WTC11 (cell line): ENCODE data around the gene CHADL. TPM values are rescaled to one million over a fixed set of nuclear protein-coding genes. Genes with fewer than 3 reads are reported as not detected.

Experiments
- ATAC-seq: fragments of 200-7000 bp; cut with Tn5 transposase; 2 replicates; pipeline ENCODE4 v1.10.0; 2021; ENCODE audit warnings: mild to moderate bottlenecking, moderate library complexity
- CTCF ChIA-PET: fragments of 300-600 bp; sonication (Branson Sonifier 250); formaldehyde crosslinking; loops from one replicate; lab custom pipeline; 2021; ENCODE audit warnings: antibody characterized with exemption; lab: Charles Lee
- POLR2A ChIA-PET: fragments of 350-600 bp; sonication (Branson Sonifier 250); formaldehyde crosslinking; loops from one replicate; lab custom pipeline; 2021; ENCODE audit warnings: antibody characterized with exemption; lab: Charles Lee
- DNase-seq: peaks from one replicate; pipeline ENCODE4 v3.0.0; 2021; ENCODE audit warnings: low spot score
- H3K27ac Mint-ChIP-seq: 2 replicates; pipeline ENCODE4 v1.8.0; 2021; ENCODE audit warnings: mixed read lengths
- H3K27me3 Mint-ChIP-seq: 2 replicates; pipeline ENCODE4 v1.8.0; 2021; ENCODE audit warnings: low read depth, mild to moderate bottlenecking, moderate library complexity, mixed read lengths
- H3K36me3 Mint-ChIP-seq: 2 replicates; pipeline ENCODE4 v1.8.0; 2021; ENCODE audit warnings: mixed read lengths
- H3K4me1 Mint-ChIP-seq: 2 replicates; pipeline ENCODE4 v1.8.0; 2022; ENCODE audit warnings: mixed read lengths
- H3K4me3 Mint-ChIP-seq: 2 replicates; pipeline ENCODE4 v1.8.0; 2021; ENCODE audit warnings: mild to moderate bottlenecking, moderate library complexity, mixed read lengths
- H3K9me3 Mint-ChIP-seq: 2 replicates; pipeline ENCODE4 v1.8.0; 2021; ENCODE audit warnings: mixed read lengths
- ATF6 ChIP-seq: sonication (generic); formaldehyde crosslinking; IDR thresholded peaks from 2 replicates; pipeline ENCODE4 v1.8.1; 2023; ENCODE audit warnings: mild to moderate bottlenecking, missing genetic modification reagents
- CBFB ChIP-seq: sonication (generic); formaldehyde crosslinking; IDR thresholded peaks from 2 replicates; pipeline ENCODE4 v1.8.1; 2022; ENCODE audit warnings: mild to moderate bottlenecking, low read depth, missing genetic modification reagents
- CDX4 ChIP-seq: fragments of 250-450 bp; sonication (Bioruptor Pico); IDR thresholded peaks from 2 replicates; pipeline ENCODE4 v1.9.0; 2021; ENCODE audit warnings: moderate library complexity, mild to moderate bottlenecking, inconsistent platforms, borderline replicate concordance
- CREB1 ChIP-seq: sonication (generic); formaldehyde crosslinking; IDR thresholded peaks from 2 replicates; pipeline ENCODE4 v1.8.0; 2023; ENCODE audit warnings: mild to moderate bottlenecking, missing genetic modification reagents
- ELF4 ChIP-seq: sonication (generic); formaldehyde crosslinking; IDR thresholded peaks from 2 replicates; pipeline ENCODE4 v1.8.1; 2022; ENCODE audit warnings: low read depth, mild to moderate bottlenecking, moderate library complexity, missing genetic modification reagents
- ETV6 ChIP-seq: sonication (generic); formaldehyde crosslinking; IDR thresholded peaks from 2 replicates; pipeline ENCODE4 v1.8.1; 2022; ENCODE audit warnings: mild to moderate bottlenecking, missing genetic modification reagents
- FOXP1 ChIP-seq: sonication (generic); formaldehyde crosslinking; IDR thresholded peaks from 2 replicates; pipeline ENCODE4 v1.8.0; 2022; ENCODE audit warnings: missing genetic modification reagents, mild to moderate bottlenecking, moderate library complexity, borderline replicate concordance
- HMGXB4 ChIP-seq: sonication (generic); formaldehyde crosslinking; IDR thresholded peaks from 2 replicates; pipeline ENCODE4 v1.8.1; 2023; ENCODE audit warnings: mild to moderate bottlenecking, moderate library complexity, missing genetic modification reagents
- JUN ChIP-seq: sonication (generic); formaldehyde crosslinking; IDR thresholded peaks from 2 replicates; pipeline ENCODE4 v1.8.0; 2023; ENCODE audit warnings: mild to moderate bottlenecking, missing genetic modification reagents
- KAT7 ChIP-seq: sonication (generic); formaldehyde crosslinking; IDR thresholded peaks from 2 replicates; pipeline ENCODE4 v1.8.1; 2023; ENCODE audit warnings: missing genetic modification reagents, mild to moderate bottlenecking, borderline replicate concordance
- MAX ChIP-seq: sonication (generic); formaldehyde crosslinking; IDR thresholded peaks from 2 replicates; pipeline ENCODE4 v1.8.0; 2022; ENCODE audit warnings: mild to moderate bottlenecking, missing genetic modification reagents
- NFE2L1 ChIP-seq: sonication (generic); formaldehyde crosslinking; IDR thresholded peaks from 2 replicates; pipeline ENCODE4 v1.8.1; 2023; ENCODE audit warnings: missing genetic modification reagents
- NR3C1 ChIP-seq: sonication (generic); formaldehyde crosslinking; conservative IDR thresholded peaks from 2 replicates; pipeline ENCODE4 v1.8.1; 2023; ENCODE audit warnings: low read depth, mild to moderate bottlenecking, missing genetic modification reagents
- OVOL2 ChIP-seq: fragments of 250-450 bp; sonication (Bioruptor Pico); IDR thresholded peaks from 2 replicates; pipeline ENCODE4 v1.9.0; 2021; ENCODE audit warnings: mild to moderate bottlenecking, borderline replicate concordance
- USF1 ChIP-seq: sonication (generic); formaldehyde crosslinking; IDR thresholded peaks from 2 replicates; pipeline ENCODE4 v1.8.0; 2022; ENCODE audit warnings: mild to moderate bottlenecking, missing genetic modification reagents
- ZNF121 ChIP-seq: sonication (generic); formaldehyde crosslinking; IDR thresholded peaks from 2 replicates; pipeline ENCODE4 v1.8.0; 2023; ENCODE audit warnings: missing genetic modification reagents
- ZNF232 ChIP-seq: sonication (generic); formaldehyde crosslinking; IDR thresholded peaks from 2 replicates; pipeline ENCODE4 v1.8.0; 2022; ENCODE audit warnings: mild to moderate bottlenecking, missing genetic modification reagents
- ZNF263 ChIP-seq: sonication (generic); formaldehyde crosslinking; IDR thresholded peaks from 2 replicates; pipeline ENCODE4 v1.8.1; 2022; ENCODE audit warnings: low read depth, mild to moderate bottlenecking, moderate library complexity, missing genetic modification reagents
- ZNF317 ChIP-seq: sonication (generic); formaldehyde crosslinking; IDR thresholded peaks from 2 replicates; pipeline ENCODE4 v1.8.1; 2023; ENCODE audit warnings: low read depth, mild to moderate bottlenecking, moderate library complexity, missing genetic modification reagents, borderline replicate concordance
- ZNF425 ChIP-seq: fragments of 250-450 bp; sonication (Bioruptor Pico); conservative IDR thresholded peaks from 2 replicates; pipeline ENCODE4 v1.9.0; 2021; ENCODE audit warnings: mild to moderate bottlenecking
- total RNA-seq: library from RNA; stranded (reverse); gene quantifications from 3 replicates; pipeline ENCODE4 v1.2.3, GENCODE V29; 2021

The CHADL gene
- total RNA-seq, 1 experiment from 2014 or later: 1.2 TPM

- H3K36me3 Mint-ChIP-seq: no peaks in the 10 kb centered on the region
- peaks cover 3% of the 10 kb centered on the region; the same call in 1 of the 2 replicates for H3K9me3 Mint-ChIP-seq
- peak; percentile 5; the same call in 1 of the 2 replicates for ATAC-seq
- H3K4me3 Mint-ChIP-seq: peak overlapping the region; percentile 31; the same call in 1 of the 2 replicates
- H3K27ac Mint-ChIP-seq: 0 out of 2 replicates have a peak overlapping the region, but pooled peaks have one; percentile 48
- peaks cover 16% of the 10 kb centered on the region for H3K4me1 Mint-ChIP-seq
- H3K27me3 Mint-ChIP-seq: no peaks in the 10 kb centered on the region; the same call in none of the 2 replicates
- no peak for DNase-seq
- ChIA-PET POLR2A (interaction anchor here (1.2 to 2.1 kb wide), 5 partner anchors 10 to 287 kb away, joined by 3 to 7 read pairs (median 5); partner anchors contain the start of gene RBX1), CTCF (interaction anchor here (0.9 to 3.9 kb wide), 21 partner anchors 7 to 555 kb away, joined by 3 to 87 read pairs (median 7); partner anchors contain the start of genes RANGAP1, RBX1, TEF and ZC3H7B)
- TF ChIP-seq CDX4 (CRISPR knock-in tag) (no peak), ETV6 (no peak), ZNF317 (no peak), FOXP1 (CRISPR knock-in tag) (no peak), NFE2L1 (CRISPR knock-in tag) (no peak), KAT7 (CRISPR knock-in tag) (no peak), HMGXB4 (CRISPR knock-in tag) (no peak; the same call in 1 of the 2 replicates), ZNF425 (no peak), OVOL2 (CRISPR knock-in tag) (no peak), ATF6 (CRISPR knock-in tag) (no peak), MAX (no peak), JUN (no peak), ZNF263 (no peak), ZNF121 (CRISPR knock-in tag) (no peak), CBFB (CRISPR knock-in tag) (no peak), USF1 (no peak), ZNF232 (CRISPR knock-in tag) (no peak), ELF4 (CRISPR knock-in tag) (no peak), NR3C1 (no peak), CREB1 (CRISPR knock-in tag) (no peak)
These were observed 1.9 kb downstream of the CHADL start for GRCh38 chr22:41238570-41239442.
